Natural killer cell (primary cell): Measurements from ENCODE around the gene USF2. TPM values are rescaled to one million over a fixed set of nuclear protein-coding genes. Genes with fewer than 3 reads are reported as not detected.
A peak's percentile ranks its signal among the peaks of the same experiment; 100 is the strongest.

ENCODE experiments used
- ATAC-seq, 3 donors: fragments of 150-1000 bp in 2 of 3; fragments of 200-7000 bp in 1 of 3; cut with Tn5 transposase; 1 replicate in 1 of 3; 2 replicates in 2 of 3; pipeline ENCODE4 v1.10.0; 2021; ENCODE audit warnings: mild to moderate bottlenecking in 2 of 3, moderate library complexity in 2 of 3
- DNase-seq, 2 donors: peaks; one replicate each; pipeline versions ENCODE4 v3.0.0 to v3.0.0-alpha.2; 2013 to 2021; ENCODE audit warnings: mixed read lengths in 1 of 2
- H3K27ac ChIP-seq: one replicate; pipeline ENCODE4 v1.5.1; 2013; ENCODE audit warnings: mild to moderate bottlenecking, low read length
- H3K27me3 ChIP-seq: one replicate; pipeline ENCODE4 v1.6.1; 2013; ENCODE audit warnings: low read length; ENCODE audit not compliant: control insufficient read depth, insufficient read depth
- H3K36me3 ChIP-seq: one replicate; pipeline ENCODE4 v1.6.1; 2013; ENCODE audit warnings: low read length; ENCODE audit not compliant: control insufficient read depth, insufficient read depth
- H3K4me1 ChIP-seq: one replicate; pipeline ENCODE4 v1.6.1; 2013; ENCODE audit warnings: low read length; ENCODE audit not compliant: control insufficient read depth, insufficient read depth
- H3K4me3 ChIP-seq: one replicate; pipeline ENCODE4 v1.5.1; 2013; ENCODE audit warnings: low read length
- H3K9me3 ChIP-seq: one replicate; pipeline ENCODE4 v1.6.1; 2013; ENCODE audit warnings: low read length; ENCODE audit not compliant: control insufficient read depth, insufficient read depth
- H3K27ac Mint-ChIP-seq, 2 donors: one replicate each; pipeline ENCODE4 v1.8.0; 2022; ENCODE audit warnings: mild to moderate bottlenecking in 2 of 2, mixed read lengths in 2 of 2, moderate library complexity in 1 of 2
- H3K27me3 Mint-ChIP-seq, 2 donors: one replicate each; pipeline ENCODE4 v1.8.0; 2022; ENCODE audit warnings: low read depth in 2 of 2, mixed read lengths in 2 of 2
- H3K36me3 Mint-ChIP-seq: one replicate; pipeline ENCODE4 v1.8.0; 2022; ENCODE audit warnings: mixed read lengths
- H3K4me1 Mint-ChIP-seq, 2 donors: one replicate each; pipeline ENCODE4 v1.8.0; 2022; ENCODE audit warnings: mixed read lengths in 2 of 2
- H3K4me3 Mint-ChIP-seq: one replicate; pipeline ENCODE4 v1.8.0; 2022; ENCODE audit warnings: mild to moderate bottlenecking, moderate library complexity, mixed read lengths
- H3K9me3 Mint-ChIP-seq, 2 donors: one replicate each; pipeline ENCODE4 v1.8.0; 2022; ENCODE audit warnings: mixed read lengths in 2 of 2
- CTCF ChIP-seq: fragments of 200-600 bp; IDR thresholded peaks from one replicate; pipeline ENCODE4 v1.8.0; 2022; ENCODE audit warnings: antibody characterized with exemption
- WGBS: methylation state at CpG from one replicate; pipeline ENCODE4 v1.1.7; 2013; ENCODE audit warnings: missing lambda C conversion rate; ENCODE audit not compliant: insufficient coverage; 5-methylcytosine and 5-hydroxymethylcytosine counted together
- intact Hi-C: fragments of 100-400 bp; cut with micrococcal nuclease; formaldehyde crosslinking; loops from one replicate; pipeline ENCODE4 v1.14.2; 2022
- total RNA-seq, 4 donors: library from RNA; stranded (reverse); fragments of 120-200 nt in 1 of 4; gene quantifications; one replicate each; pipeline versions ENCODE4 v1.2.3 to v1.2.4, GENCODE V29; 2013 to 2022

Gene USF2
- total RNA-seq, 3 donors from 2014 or later (not counting 1 experiment from before 2014, with no cell fraction given) = 243 to 253 (median 250) TPM

- 93% methylated on average over 14 of the region's 14 CpGs for WGBS
- Histone ChIP-seq H3K27ac (no peak within 1 kb of the TSS), H3K36me3 (no peaks in the 10 kb centered on the region), H3K4me3 (no peak within 1 kb of the TSS), H3K27me3 (no peaks in the 10 kb centered on the region), H3K9me3 (no peaks in the 10 kb centered on the region), H3K4me1 (peaks cover 11% of the 10 kb centered on the region)
- Mint-ChIP-seq H3K27ac (no peak within 1 kb of the TSS), H3K9me3 (no peaks in the 10 kb centered on the region), H3K27me3 (peaks cover 0 to 3% of the 10 kb centered on the region in 2 donors), H3K4me3 (no peak within 1 kb of the TSS), H3K4me1 (no peaks in the 10 kb centered on the region), H3K36me3 (no peaks in the 10 kb centered on the region)
- DNase-seq (peak in 1 of 2 donors; percentile 6), ATAC-seq (no peak)
- intact Hi-C loops = no loop called here
- TF ChIP-seq CTCF = no peak
Measured at GRCh38 chr19:35228177-35228930, 40.4 kb upstream of the USF2 start, which contains the start of gene FAM187B. Gene FAM187B, minus strand, starts transcription at chr19:35228739. Its CDS starts 59 bp downstream, at chr19:35228680.

GRCh38 chr19:35229601-35230000 is 39.2 kb upstream of the USF2 start:
- peak in 1 of 2 donors; percentile 4 for DNase-seq
- intact Hi-C loops = no loop called here

DNA sequence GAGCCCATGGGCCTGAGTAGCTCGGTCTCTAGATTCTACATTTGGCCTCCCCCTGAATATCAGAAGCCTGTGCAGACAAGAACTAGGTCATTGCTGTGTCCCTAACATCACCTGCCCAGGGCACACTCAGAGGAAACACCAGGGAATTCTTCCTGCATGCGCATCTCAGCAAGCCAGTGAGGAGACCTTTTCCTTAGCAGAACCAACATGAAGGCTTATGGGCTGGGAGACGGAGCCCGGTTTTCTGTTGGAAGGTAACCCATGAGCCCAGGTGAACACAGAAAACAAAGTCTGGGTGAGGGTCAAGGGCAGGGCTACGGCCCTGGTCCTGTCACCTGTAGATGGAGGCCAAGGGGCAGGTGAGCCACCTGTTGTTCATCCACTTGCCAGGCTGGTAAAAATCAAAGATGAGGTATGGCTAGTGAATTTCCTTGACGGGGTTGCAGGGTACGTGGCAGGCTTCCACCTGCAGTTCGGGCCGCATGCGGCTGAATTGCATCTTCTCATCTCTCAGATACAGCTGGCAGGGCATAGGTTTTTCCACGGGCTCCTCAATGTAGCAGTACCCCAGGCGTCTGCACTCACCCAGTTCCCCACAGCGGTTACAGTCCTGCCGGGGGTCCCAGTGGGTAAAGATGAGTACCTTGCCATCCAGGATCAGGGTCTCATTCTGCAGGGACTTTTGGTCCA is 36.7 kb upstream of the USF2 start:
- Mint-ChIP-seq H3K4me3 (no peak overlapping the region), H3K9me3 (no peaks in the 10 kb centered on the region), H3K27me3 (peaks cover 0 to 3% of the 10 kb centered on the region in 2 donors), H3K4me1 (peaks cover 0 to 7% of the 10 kb centered on the region in 2 donors), H3K27ac (no peak overlapping the region), H3K36me3 (no peaks in the 10 kb centered on the region)
- H3K4me1 ChIP-seq = no peaks in the 10 kb centered on the region
- DNase-seq (peak in 1 of 2 donors; percentile 6), ATAC-seq (no peak)
- intact Hi-C loops = no loop called here
- no peak overlapping the region for H3K4me3 ChIP-seq
- H3K27me3 ChIP-seq = no peaks in the 10 kb centered on the region
- no peaks in the 10 kb centered on the region for H3K36me3 ChIP-seq
- no peaks in the 10 kb centered on the region for H3K9me3 ChIP-seq
- WGBS = 90% methylated on average over 14 of the region's 14 CpGs
- H3K27ac ChIP-seq = no peak overlapping the region
- no peak for TF ChIP-seq CTCF

More at GRCh38 chr19:35229601-35230000, 39.2 kb upstream of the USF2 start:
- Histone ChIP-seq H3K27me3 (no peaks in the 10 kb centered on the region), H3K4me3 (no peak overlapping the region), H3K9me3 (no peaks in the 10 kb centered on the region), H3K4me1 (peaks cover 11% of the 10 kb centered on the region), H3K36me3 (no peaks in the 10 kb centered on the region), H3K27ac (no peak overlapping the region)
- no peaks in the 10 kb centered on the region for H3K36me3 Mint-ChIP-seq
- no peak overlapping the region for H3K27ac Mint-ChIP-seq
- no peaks in the 10 kb centered on the region for H3K9me3 Mint-ChIP-seq
- peaks cover 0 to 3% of the 10 kb centered on the region in 2 donors for H3K27me3 Mint-ChIP-seq
- no peak for ATAC-seq
- H3K4me1 Mint-ChIP-seq = no peaks in the 10 kb centered on the region
- no peak for TF ChIP-seq CTCF
- WGBS = 97% methylated on average over 8 of the region's 8 CpGs
- no peak overlapping the region for H3K4me3 Mint-ChIP-seq
